Measurements from ENCODE around the gene TMPRSS7. TPM values are rescaled to one million over a fixed set of nuclear protein-coding genes. Genes with fewer than 3 reads are reported as not detected.
"Not testable (repeated sequence)": the region's sequence is repeated elsewhere in the genome, so short reads cannot be mapped to it uniquely, and the experiment has no call there.

TMPRSS7 gene
- total RNA-seq, 1 experiment from 2014 or later, result not detected

DNA sequence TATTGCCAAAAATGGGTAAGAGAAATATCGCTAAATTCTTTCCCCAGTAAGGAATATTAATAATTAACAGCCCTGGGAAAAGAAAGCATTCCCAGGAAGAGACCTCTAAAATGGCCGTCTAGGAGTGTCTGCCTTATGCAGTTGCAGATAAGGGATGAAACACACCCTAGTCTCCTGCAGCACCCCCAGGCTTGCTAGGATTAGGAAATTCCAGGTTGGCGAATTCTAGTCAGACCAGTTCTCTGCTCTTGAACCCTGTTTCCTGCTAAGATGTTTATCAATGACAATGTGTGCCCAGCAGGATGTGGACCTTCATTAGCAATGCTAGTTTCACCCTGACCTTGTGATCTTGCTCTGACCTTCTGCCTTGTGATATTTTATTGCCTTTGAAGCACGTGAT is 2.7 kb downstream of the TMPRSS7 start:
- TF ChIP-seq ESRRA (CRISPR knock-in tag; IDR thresholded peaks at IDR 0.05; ENCODE audit: borderline replicate concordance), result 0 out of 2 replicates have a peak, but pooled peaks have one; percentile 28
- Mint-ChIP-seq H3K9me3 (peaks cover 49% of the 10 kb centered on the region), H3K4me1 (peaks cover 27% of the 10 kb centered on the region), H3K27ac (peak overlapping the region; percentile 5; the same call in 1 of the 2 replicates), H3K36me3 (peaks cover 41% of the 10 kb centered on the region)
- POLR2A ChIA-PET; ATAC-seq; H3K4me3 Mint-ChIP-seq; H3K27me3 Mint-ChIP-seq (ENCODE audit: low read depth); CTCF ChIA-PET; DNase-seq (ENCODE audit: low spot score): not testable (repeated sequence)

- CTCF ChIA-PET, result interaction anchor here (1.5 kb wide), 1 partner anchor 25 kb away, joined by 3 read pairs; no protein-coding TSS in a partner anchor
- TF ChIP-seq TEAD4 (CRISPR knock-in tag; IDR thresholded peaks at IDR 0.05) (no peak), GABPB1 (CRISPR knock-in tag; IDR thresholded peaks at IDR 0.05) (no peak), NFE2L1 (CRISPR knock-in tag; IDR thresholded peaks at IDR 0.05) (no peak), TP53 (CRISPR knock-in tag; IDR thresholded peaks at IDR 0.05) (no peak), ZNF263 (CRISPR knock-in tag; IDR thresholded peaks at IDR 0.05; ENCODE audit: low read depth) (no peak), CREB1 (CRISPR knock-in tag; IDR thresholded peaks at IDR 0.05) (no peak), FOXK1 (CRISPR knock-in tag; IDR thresholded peaks at IDR 0.05) (no peak), AR (CRISPR knock-in tag; IDR thresholded peaks at IDR 0.05) (no peak), MXD4 (CRISPR knock-in tag; IDR thresholded peaks at IDR 0.05; ENCODE audit: borderline replicate concordance) (no peak), ATF2 (CRISPR knock-in tag; IDR thresholded peaks at IDR 0.05; ENCODE audit: borderline replicate concordance, low read depth) (no peak)
- TF ChIP-seq, protein P1, sequence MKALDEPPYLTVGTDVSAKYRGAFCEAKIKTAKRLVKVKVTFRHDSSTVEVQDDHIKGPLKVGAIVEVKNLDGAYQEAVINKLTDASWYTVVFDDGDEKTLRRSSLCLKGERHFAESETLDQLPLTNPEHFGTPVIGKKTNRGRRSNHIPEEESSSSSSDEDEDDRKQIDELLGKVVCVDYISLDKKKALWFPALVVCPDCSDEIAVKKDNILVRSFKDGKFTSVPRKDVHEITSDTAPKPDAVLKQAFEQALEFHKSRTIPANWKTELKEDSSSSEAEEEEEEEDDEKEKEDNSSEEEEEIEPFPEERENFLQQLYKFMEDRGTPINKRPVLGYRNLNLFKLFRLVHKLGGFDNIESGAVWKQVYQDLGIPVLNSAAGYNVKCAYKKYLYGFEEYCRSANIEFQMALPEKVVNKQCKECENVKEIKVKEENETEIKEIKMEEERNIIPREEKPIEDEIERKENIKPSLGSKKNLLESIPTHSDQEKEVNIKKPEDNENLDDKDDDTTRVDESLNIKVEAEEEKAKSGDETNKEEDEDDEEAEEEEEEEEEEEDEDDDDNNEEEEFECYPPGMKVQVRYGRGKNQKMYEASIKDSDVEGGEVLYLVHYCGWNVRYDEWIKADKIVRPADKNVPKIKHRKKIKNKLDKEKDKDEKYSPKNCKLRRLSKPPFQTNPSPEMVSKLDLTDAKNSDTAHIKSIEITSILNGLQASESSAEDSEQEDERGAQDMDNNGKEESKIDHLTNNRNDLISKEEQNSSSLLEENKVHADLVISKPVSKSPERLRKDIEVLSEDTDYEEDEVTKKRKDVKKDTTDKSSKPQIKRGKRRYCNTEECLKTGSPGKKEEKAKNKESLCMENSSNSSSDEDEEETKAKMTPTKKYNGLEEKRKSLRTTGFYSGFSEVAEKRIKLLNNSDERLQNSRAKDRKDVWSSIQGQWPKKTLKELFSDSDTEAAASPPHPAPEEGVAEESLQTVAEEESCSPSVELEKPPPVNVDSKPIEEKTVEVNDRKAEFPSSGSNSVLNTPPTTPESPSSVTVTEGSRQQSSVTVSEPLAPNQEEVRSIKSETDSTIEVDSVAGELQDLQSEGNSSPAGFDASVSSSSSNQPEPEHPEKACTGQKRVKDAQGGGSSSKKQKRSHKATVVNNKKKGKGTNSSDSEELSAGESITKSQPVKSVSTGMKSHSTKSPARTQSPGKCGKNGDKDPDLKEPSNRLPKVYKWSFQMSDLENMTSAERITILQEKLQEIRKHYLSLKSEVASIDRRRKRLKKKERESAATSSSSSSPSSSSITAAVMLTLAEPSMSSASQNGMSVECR (CRISPR knock-in tag; IDR thresholded peaks at IDR 0.05; ENCODE audit: borderline replicate concordance), result no peak
- peaks cover 36% of the 10 kb centered on the region for H3K9me3 Mint-ChIP-seq
- no peaks in the 10 kb centered on the region for H3K27me3 Mint-ChIP-seq (ENCODE audit: low read depth)
- H3K4me3 Mint-ChIP-seq, result no peak overlapping the region
- POLR2A ChIA-PET, result no interaction called here
- DNase-seq (ENCODE audit: low spot score) (no peak), ATAC-seq (no peak)
- H3K36me3 Mint-ChIP-seq, result peaks cover 33% of the 10 kb centered on the region
- no peak overlapping the region for H3K27ac Mint-ChIP-seq
- H3K4me1 Mint-ChIP-seq, result peaks cover 27% of the 10 kb centered on the region
These were observed 4.3 kb downstream of the TMPRSS7 start for GRCh38 chr3:112038863-112039262.

DNA sequence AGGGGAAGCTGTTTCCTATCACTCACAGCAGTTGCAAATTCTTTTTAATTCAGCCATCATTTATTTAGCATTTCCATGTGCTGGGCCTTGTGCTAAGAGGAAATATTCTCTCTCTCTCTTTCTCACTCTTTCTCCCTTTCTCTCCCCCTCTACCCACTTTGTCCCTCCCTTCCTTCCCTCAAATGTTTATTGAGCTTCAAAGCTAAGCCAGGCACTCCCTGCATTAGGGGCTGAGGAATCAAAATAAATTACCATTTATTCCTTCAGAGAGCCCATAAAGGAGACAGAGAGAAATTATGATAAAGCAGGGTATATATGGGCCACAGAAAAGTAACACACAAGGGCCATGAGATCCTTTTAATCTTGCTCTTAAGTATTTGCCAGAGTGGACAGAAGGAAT is 6.8 kb downstream of the TMPRSS7 start:
- Mint-ChIP-seq H3K27me3 (ENCODE audit: low read depth) (no peaks in the 10 kb centered on the region), H3K4me1 (peaks cover 21% of the 10 kb centered on the region), H3K4me3 (no peak overlapping the region), H3K9me3 (peaks cover 24% of the 10 kb centered on the region), H3K36me3 (peaks cover 23% of the 10 kb centered on the region), H3K27ac (no peak overlapping the region)
- CTCF ChIA-PET, result interaction anchor here (0.7 to 4.1 kb wide), 7 partner anchors 15 to 329 kb away, joined by 3 to 38 read pairs (median 3); partner anchors contain the start of gene ABHD10
- DNase-seq (ENCODE audit: low spot score) (no peak), ATAC-seq (no peak; the same call in 1 of the 2 replicates)
- POLR2A ChIA-PET, result no interaction called here
- TF ChIP-seq USF1 (CRISPR knock-in tag; IDR thresholded peaks at IDR 0.05) (no peak), SP1 (CRISPR knock-in tag; conservative IDR thresholded peaks at IDR 0.05) (no peak), ZNF512 (CRISPR knock-in tag; IDR thresholded peaks at IDR 0.05; ENCODE audit: borderline replicate concordance) (no peak), IRF2 (CRISPR knock-in tag; IDR thresholded peaks at IDR 0.05; ENCODE audit: borderline replicate concordance, low read depth) (no peak)
- TF ChIP-seq, protein P2, sequence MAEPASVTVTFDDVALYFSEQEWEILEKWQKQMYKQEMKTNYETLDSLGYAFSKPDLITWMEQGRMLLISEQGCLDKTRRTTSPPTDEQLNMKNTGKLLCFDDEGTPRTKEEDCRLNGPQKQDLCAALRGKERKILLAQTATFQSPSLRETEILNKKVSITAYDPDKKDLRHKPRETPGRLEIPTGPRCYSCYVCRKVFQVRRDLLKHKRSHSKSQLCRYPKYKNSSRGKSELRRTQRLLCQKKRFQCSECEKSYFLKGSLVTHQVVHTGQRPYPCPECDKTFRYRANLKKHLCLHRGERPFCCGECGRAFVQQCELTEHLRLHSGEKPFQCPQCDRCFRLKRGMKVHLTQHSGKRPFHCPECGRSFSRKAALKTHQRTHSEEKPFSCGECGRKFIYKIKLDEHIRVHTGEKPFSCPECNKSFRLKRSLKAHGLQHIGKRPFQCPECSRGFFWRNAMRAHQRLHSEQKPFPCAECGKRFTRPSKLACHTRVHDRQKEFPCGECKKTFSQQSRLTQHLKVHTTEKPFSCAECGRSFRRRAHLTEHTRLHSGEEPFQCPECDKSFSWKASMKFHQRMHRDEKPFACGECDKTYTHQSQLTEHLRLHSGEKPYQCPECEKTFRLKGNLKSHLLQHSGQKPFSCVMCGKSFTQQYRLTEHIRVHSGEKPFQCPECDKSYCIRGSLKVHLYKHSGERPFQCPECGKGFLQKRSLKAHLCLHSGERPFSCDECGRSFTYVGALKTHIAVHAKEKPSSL (CRISPR knock-in tag; conservative IDR thresholded peaks at IDR 0.05), result no peak
